Smooth muscle cell of the pulmonary artery (primary cell): ENCODE results near the gene DOCK3. TPM values are rescaled to one million over a fixed set of nuclear protein-coding genes. Genes with fewer than 3 reads are reported as not detected.

Experiments used
- total RNA-seq: library from RNA; depleted of rRNA; stranded (reverse); fragments of >200 nt; gene quantifications from 2 replicates; pipeline ENCODE4 v1.2.3, GENCODE V29; 2014

DOCK3 gene, protein sequence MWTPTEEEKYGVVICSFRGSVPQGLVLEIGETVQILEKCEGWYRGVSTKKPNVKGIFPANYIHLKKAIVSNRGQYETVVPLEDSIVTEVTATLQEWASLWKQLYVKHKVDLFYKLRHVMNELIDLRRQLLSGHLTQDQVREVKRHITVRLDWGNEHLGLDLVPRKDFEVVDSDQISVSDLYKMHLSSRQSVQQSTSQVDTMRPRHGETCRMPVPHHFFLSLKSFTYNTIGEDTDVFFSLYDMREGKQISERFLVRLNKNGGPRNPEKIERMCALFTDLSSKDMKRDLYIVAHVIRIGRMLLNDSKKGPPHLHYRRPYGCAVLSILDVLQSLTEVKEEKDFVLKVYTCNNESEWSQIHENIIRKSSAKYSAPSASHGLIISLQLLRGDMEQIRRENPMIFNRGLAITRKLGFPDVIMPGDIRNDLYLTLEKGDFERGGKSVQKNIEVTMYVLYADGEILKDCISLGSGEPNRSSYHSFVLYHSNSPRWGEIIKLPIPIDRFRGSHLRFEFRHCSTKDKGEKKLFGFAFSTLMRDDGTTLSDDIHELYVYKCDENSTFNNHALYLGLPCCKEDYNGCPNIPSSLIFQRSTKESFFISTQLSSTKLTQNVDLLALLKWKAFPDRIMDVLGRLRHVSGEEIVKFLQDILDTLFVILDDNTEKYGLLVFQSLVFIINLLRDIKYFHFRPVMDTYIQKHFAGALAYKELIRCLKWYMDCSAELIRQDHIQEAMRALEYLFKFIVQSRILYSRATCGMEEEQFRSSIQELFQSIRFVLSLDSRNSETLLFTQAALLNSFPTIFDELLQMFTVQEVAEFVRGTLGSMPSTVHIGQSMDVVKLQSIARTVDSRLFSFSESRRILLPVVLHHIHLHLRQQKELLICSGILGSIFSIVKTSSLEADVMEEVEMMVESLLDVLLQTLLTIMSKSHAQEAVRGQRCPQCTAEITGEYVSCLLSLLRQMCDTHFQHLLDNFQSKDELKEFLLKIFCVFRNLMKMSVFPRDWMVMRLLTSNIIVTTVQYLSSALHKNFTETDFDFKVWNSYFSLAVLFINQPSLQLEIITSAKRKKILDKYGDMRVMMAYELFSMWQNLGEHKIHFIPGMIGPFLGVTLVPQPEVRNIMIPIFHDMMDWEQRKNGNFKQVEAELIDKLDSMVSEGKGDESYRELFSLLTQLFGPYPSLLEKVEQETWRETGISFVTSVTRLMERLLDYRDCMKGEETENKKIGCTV (N-terminal part only)
- 0.26 and 0.30 TPM in 2 replicates for total RNA-seq

DNA sequence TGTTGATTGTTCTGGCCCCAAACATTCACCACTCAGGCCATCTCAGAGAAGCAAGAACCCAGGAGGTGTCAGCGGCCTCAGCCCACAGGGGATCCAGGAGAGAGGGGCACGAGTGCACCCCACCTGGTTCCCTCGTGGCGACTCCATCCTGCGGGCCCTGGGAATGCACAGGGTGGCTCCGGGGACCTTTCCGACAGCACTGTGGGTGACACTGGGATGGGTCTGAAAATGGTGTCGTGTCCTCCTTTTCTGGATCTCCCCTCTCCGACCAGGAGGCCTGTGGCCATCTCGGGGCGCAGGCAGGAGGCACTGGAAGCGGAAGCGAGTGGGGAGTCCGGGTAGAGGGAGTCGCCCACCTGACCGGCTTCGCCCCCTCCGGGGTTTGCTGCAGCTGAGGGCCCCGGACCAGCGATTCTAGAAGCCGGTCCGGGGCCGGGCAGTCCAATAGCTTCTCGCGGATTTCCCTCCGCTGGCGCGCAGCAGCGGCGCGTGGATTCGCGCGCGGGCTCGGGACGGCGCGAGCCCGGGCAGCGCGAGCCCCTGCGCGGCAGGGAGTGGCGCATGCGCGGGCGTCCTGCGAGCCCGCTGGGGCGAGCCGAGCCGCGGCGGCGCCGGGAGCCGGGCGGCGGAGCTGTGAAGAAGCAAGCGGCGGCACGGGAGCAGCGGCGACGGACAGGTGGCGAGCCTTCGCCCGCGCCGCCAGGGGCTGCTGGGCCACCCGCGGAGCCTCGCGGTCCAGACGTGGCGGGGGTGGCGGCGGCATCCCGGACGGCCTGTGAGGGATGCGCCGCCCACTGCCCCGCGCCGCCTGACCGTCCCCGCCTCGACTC is at the start of gene DOCK3:
TSS of gene DOCK3 (plus strand) at position 579 of the 830 bp plus-strand sequence. CDS start 337 bp downstream, outside the sequence.

DNA sequence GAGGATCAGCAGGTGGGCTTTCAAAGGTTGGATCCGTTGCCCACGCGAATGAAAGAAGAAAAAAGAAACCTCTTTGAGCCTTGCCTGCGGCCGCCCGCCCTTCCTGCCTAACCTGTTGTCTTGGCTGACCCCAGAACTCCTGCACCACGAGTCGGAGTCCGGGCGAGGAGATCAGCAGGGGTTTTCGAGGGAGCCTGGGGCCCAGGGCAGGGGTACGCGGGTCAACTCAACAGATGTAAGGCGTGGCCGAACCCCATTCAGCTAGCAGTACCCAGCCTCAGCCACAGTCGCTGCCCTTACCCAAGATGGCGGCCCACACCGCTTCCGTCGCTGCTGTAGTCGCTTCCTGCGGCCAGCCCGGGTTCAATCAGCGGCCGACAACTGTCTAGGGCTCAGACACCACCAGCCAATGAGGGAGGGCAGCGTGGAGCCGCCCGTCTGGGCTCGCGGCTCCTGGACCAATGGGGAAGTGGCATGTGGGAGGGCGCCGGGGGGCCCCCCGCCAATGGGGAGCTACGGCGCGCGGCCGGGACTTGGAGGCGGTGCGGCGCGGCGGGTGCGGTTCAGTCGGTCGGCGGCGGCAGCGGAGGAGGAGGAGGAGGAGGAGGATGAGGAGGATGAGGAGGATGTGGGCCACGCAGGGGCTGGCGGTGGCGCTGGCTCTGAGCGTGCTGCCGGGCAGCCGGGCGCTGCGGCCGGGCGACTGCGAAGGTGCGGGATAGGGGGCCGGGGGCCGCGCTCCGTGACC is 710.2 kb downstream of the DOCK3 start, which contains the start of gene MANF:
TSS of gene MANF (plus strand) at position 566 of the 748 bp plus-strand sequence. CDS start at position 618, 52 bp downstream.

DNA sequence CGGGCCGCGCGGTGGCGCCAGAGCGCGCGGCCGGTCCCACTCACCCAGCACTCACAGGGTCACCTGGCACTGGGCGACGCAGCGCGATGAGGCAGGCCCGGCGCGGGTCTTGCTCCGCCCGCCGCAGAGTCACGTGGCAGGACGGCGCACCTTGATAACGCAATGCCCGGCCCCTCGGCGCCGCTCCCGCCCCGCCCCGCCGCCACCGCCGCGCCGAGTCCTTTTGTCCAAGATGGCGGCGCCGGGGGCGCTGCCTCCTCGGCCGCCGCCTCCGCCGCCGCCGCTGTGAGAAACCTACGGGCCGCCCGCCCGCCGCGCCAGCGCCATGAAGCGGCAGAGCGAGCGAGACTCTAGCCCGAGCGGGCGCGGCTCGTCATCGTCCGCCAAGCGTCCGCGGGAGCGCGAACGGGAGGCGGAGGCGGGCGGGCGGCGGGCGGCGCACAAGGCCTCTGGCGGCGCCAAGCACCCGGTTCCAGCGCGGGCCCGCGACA is 716.4 kb downstream of the DOCK3 start, which contains the start of gene RBM15B:
TSS of gene RBM15B (plus strand) at position 211 of the 491 bp plus-strand sequence. CDS start at position 326, 115 bp downstream.

Other genes starting within 250 kb of the DOCK3 start
- gene CACNA2D2, start 171.3 kb upstream of the DOCK3 start, total RNA-seq = 0.07 TPM in 2 replicates
- gene C3orf18, start 107.2 kb upstream of the DOCK3 start, total RNA-seq = 24.4 and 30.9 TPM in 2 replicates
- gene HEMK1, start 105.4 kb upstream of the DOCK3 start, total RNA-seq = 20.8 and 31.6 TPM in 2 replicates
- 0.73 and 1.0 TPM in 2 replicates for gene CISH, start 63.2 kb upstream of the DOCK3 start, total RNA-seq
- 40.2 and 58.5 TPM in 2 replicates for gene MAPKAPK3, start 57.8 kb upstream of the DOCK3 start, total RNA-seq